ENCODE results near the gene LCE2C.

Gene LCE2C

GRCh38 chr1:152718238-152718637 lies 43.2 kb downstream of the LCE2C start:
- DNase-seq (ENCODE audit: low read depth in 1 of 2, low spot score in 1 of 2) = no peak

- no peak for DNase-seq (ENCODE audit: low read depth in 1 of 2, low spot score in 1 of 2)
Measured at GRCh38 chr1:152725261-152725660, 50.2 kb downstream of the LCE2C start.

Measured in activated T-helper 1 cell treated with anti-CD3 and anti-CD28 coated beads, Interleukin-2, amount 50 U/mL, for 16 hours (primary cell).